ENCODE results near the gene NPM3.

GRCh38 chr10:101780818-101781654 is 2.2 kb downstream of the NPM3 start:
- no peak for TF ChIP-seq POLR2A (IDR thresholded peaks at IDR 0.05)
- TF ChIP-seq CTCF (IDR thresholded peaks at IDR 0.05), result peak; percentile 60 to 92 (median 69)
